ENCODE measurements around the gene SSBP3. TPM values are rescaled to one million over a fixed set of nuclear protein-coding genes. Genes with fewer than 3 reads are reported as not detected.
"Not testable (repeated sequence)": the region's sequence is repeated elsewhere in the genome, so short reads cannot be mapped to it uniquely, and the experiment has no call there.

SSBP3 gene
- total RNA-seq, 1 donor from 2014 or later: 29.8 TPM

DNA sequence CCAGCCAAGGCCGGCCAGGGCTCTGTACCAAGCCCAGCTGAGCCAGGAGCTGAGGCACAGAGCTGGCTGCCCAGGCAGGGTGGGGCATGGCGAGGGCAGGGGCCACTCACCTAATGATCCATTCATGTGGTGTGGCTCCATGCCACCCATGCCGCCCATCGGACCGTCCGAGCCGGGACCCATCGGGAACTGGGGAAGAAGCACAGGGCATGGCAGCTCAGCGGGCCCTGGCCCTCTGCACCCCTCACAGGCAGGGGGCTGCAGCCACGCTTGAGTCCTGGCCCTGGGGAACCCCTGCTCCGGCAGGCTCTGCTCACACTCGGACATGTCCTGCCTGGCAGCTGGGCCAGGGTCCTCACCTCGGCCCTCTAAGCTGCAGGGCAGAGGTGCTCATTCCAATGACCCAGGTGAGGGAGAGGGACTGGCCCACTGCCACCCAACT, 177.5 kb downstream of the SSBP3 start:
- no peak for DNase-seq (ENCODE audit: extremely low read depth, low read depth, low spot score)

- DNase-seq (ENCODE audit: extremely low read depth, low read depth, low spot score): no peak
Measured at GRCh38 chr1:54227891-54228310, 178.3 kb downstream of the SSBP3 start.

DNA sequence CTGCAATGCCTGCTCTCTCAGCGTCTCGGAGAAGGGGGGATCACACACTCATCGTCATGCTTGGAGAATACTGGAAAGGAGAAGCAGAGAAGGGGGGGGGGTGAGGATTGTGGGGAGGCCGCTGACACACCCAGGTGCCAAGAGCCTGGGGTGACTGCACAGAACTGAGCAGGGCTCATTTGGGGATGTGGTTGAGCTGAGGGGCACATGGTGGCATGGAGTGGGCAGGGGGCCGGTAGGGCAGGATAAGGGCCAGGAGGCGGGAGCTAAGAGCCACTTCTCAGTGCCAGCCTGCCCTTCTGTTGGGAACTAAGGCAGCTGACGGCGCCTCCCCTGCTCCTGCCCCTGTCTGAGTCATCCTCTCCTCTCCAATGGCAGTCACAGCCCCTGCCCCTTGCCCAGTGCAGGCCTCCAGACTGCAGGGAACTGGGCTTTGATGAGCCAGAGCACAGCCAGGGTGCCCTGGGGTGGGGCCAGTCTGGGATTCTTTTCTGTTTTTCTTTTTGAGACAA, 179.0 kb downstream of the SSBP3 start:
- no peak for DNase-seq (ENCODE audit: extremely low read depth, low read depth, low spot score)

DNA sequence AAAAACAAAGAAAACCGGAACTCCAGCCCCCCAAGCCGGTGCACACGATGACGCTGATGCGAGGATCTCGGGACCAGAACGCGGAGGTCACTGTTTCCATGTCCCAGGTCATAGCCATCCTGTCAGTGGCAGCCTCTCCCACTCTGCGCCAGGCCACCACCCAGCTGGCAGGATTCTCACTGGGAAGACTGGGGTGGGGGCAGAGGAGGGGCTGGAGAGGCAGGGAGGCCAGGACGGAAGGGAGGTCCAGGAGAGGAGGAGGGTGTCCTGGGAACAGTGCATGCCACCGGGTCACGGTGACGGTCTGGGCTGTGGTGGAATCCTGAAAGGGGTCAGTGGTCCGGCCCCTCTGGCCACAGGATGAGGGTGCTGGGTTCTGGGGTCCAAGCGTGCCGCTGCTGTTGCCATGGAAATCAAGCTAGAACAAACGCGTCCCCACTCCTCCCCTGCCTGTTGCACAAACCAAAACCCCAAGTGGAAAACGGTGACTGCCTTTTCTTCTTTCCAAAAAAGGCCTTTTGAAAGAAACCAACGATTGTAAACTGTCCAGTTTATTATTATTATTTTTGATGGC, 180.1 kb downstream of the SSBP3 start:
- DNase-seq (ENCODE audit: extremely low read depth, low read depth, low spot score): no peak

GRCh38 chr1:54225378-54225777, 180.8 kb downstream of the SSBP3 start:
- DNase-seq (ENCODE audit: extremely low read depth, low read depth, low spot score): no peak

- DNase-seq (ENCODE audit: extremely low read depth, low read depth, low spot score): no peak
Measured at GRCh38 chr1:54224233-54224632, 182.0 kb downstream of the SSBP3 start.

DNA sequence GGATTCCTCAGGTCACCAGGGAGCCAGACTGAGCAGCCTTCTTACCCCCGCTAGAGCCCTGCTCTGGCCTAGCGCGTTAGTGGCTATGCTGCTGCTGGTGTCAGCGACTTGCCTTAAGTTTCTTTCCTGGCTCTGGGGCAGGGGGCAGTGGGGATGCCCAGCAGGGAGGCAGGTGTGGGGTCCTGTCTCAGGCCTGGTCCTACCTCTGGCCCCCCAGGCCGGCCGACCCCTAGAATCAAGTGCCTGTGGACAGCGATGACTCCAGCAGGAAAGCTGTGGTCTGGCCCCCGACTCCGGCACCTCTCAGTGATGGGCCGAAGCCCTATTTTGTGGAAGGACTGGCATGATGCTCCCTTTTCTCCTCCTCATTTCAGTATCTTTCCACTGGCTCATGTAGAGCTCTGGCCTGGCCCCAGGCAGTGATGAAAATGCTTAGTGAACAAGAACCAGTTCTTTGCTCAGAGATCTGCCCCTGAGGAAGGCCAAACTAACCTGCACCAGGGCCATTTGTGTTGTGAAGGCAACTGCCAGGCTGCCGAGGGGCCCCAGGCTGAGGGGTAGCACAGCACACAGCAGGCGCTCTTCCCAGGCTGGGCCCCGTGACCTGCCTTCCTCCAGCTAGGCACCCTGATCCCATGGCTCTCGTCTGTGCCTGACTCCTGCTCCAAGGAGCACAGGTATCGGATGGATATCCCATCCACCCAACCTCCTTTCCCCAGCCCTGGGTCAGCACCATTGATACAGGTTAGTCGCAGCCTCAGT, 182.6 kb downstream of the SSBP3 start:
- DNase-seq (ENCODE audit: extremely low read depth, low read depth, low spot score): no peak

GRCh38 chr1:54222711-54223110, 183.5 kb downstream of the SSBP3 start:
- no peak for DNase-seq (ENCODE audit: extremely low read depth, low read depth, low spot score)

DNA sequence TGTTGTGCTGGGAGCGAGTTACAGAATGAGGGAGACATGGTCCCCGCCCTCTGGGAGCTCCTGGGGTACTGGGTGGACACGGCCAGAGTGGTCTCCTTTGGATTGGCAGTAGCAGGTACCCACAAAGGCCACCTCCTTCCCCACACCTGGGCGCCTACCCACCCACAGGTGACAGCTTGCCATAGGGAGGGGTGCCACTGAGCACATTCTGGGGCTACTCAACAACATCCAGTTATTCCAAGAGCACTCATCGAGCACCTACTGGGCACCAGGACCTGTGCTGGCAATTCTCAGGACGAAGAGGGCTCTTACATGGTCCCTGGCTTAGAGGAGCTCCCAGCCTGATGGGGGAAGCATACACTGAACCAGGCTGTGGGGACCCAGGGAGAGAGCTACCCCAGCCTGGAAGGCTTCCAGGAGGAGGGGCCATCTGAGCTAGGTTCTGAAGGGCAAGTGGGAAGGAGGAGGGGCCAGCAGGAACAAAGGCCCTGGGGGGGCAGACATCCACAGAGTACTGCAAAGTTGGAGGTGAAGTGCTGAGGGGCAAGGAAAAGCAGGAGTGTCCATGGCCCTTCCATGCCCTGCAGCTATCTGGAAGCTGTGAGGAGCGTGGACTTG, 184.2 kb downstream of the SSBP3 start:
- DNase-seq (ENCODE audit: extremely low read depth, low read depth, low spot score): no peak

GRCh38 chr1:54221113-54221834, 184.9 kb downstream of the SSBP3 start:
- no peak for DNase-seq (ENCODE audit: extremely low read depth, low read depth, low spot score)

DNA sequence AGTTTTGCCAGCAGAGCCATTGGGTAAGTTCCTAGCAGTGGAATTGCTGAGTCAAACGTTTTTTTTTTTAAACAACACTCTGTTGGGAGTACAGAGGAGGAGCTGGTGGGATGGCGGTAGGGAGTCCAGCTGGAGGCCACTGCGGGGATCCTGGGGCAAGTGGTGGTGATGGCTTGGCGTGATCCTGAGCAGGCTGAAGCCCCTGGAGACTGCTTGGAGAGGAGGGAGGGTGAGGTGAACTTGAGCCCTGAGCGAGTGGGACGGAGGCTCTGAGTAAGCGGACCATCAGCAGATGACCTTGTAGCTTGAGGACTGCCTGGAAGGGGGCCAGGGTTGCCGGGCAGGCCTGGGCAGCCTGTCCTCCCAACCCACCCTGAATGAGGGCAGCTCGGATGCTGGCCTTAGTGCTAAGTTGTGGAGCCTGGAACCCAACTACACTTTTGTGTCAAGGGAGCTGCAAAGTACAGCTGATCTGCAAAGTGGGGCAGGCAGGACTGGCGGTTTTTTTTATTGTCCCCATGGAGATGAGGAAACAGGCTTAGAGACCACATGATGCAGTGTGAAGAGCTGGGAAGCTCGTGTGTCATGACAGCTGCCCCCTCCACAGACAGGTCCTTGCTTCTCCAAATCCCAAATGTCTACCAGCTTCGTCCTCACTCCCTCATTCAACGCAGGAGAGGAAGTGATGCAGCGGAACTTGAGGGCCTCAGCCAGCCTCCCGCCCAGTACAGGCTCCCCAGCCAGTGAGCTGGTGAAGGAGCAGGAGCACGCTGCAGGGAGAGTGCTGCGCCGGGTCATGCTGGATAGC, 186.0 kb downstream of the SSBP3 start:
- DNase-seq (ENCODE audit: extremely low read depth, low read depth, low spot score): no peak

- DNase-seq (ENCODE audit: extremely low read depth, low read depth, low spot score): no peak
Measured at GRCh38 chr1:54219688-54220003, 186.5 kb downstream of the SSBP3 start.

DNA sequence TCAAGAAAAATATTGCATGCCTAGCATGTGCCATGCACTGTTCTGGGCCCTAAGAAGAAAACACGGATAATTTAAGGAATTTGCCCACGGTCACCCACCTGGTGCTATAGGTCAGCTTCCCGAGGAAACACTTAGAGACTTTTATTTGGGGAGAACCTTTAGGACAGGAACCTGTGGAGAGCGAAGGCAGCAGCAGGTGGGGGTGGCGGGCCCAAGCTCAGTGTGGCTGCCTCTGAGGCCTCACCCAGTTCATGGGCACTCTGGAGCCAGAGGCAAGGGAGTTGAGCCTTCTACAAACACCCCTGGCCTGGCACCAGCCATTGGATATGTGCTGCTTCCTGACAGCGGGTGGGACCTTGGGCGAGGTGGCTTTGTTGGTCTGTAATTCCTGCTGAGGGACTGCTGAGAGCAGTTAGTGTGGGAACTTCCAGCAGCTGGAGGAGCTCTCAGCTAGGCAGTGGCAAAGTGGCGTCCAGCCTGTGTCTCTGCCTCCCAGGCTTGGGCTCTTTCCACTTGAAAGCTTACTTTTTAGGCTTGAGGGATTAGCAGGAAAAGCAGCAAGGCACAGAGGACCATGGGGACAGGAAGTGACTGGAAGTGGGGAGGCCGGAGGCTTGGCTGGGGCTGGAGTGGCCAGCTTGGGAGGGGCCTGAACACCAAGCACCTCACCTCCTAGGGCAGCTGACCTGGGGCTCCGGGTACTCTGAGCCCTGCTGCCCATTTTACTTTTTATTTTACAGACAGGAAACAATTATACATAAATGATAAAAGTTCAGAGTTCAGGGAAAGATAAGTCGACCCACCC, 187.1 kb downstream of the SSBP3 start:
- no peak for DNase-seq (ENCODE audit: extremely low read depth, low read depth, low spot score)

GRCh38 chr1:54215523-54215922, 190.7 kb downstream of the SSBP3 start:
- DNase-seq (ENCODE audit: extremely low read depth, low read depth, low spot score): no peak

DNA sequence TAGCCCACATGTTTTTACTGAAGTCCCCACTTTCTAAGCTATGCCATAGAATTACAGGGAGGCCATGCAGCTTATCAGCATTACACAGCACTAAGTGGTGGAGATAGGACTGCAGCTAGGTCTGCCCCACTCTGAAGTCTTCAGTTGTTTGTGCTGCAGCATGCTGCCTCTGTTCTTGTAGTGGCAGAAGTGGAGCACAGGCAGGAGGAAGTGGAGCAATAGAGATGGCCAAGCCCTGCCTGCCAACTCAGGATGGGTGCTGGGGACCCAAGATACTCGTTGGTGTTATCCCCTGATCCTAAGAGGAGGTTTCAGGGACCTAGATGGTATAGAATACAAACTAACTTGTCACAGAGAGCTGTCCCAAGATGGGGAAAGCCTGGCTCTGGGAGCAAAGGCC, 193.3 kb downstream of the SSBP3 start:
- DNase-seq (ENCODE audit: extremely low read depth, low read depth, low spot score): no peak

GRCh38 chr1:54207896-54208295, 198.3 kb downstream of the SSBP3 start:
- not testable (repeated sequence) for DNase-seq (ENCODE audit: extremely low read depth, low read depth, low spot score)

GRCh38 chr1:54207287-54207686, 198.9 kb downstream of the SSBP3 start:
- DNase-seq (ENCODE audit: extremely low read depth, low read depth, low spot score): no peak

GRCh38 chr1:54204199-54204598, 202.0 kb downstream of the SSBP3 start:
- DNase-seq (ENCODE audit: extremely low read depth, low read depth, low spot score): no peak

GRCh38 chr1:54200519-54200997, 205.6 kb downstream of the SSBP3 start:
- DNase-seq (ENCODE audit: extremely low read depth, low read depth, low spot score): no peak
